Osteocyte (in vitro differentiated cells): ENCODE results near the gene SYT9. TPM values are rescaled to one million over a fixed set of nuclear protein-coding genes. Genes with fewer than 3 reads are reported as not detected.

Experiments
- DNase-seq: peaks from one replicate; pipeline ENCODE4 v3.0.0; 2021; ENCODE audit warnings: mixed read lengths; ENCODE audit not compliant: unreplicated experiment; ENCODE audit errors: extremely low spot score
- H3K27ac Mint-ChIP-seq: one replicate; pipeline ENCODE4 v1.8.0; 2021; ENCODE audit warnings: mild to moderate bottlenecking, mixed read lengths; ENCODE audit not compliant: unreplicated experiment
- H3K27me3 Mint-ChIP-seq: one replicate; pipeline ENCODE4 v1.8.0; 2021; ENCODE audit warnings: mixed read lengths; ENCODE audit not compliant: unreplicated experiment
- H3K36me3 Mint-ChIP-seq: one replicate; pipeline ENCODE4 v1.8.0; 2021; ENCODE audit warnings: mixed read lengths; ENCODE audit not compliant: unreplicated experiment
- H3K4me1 Mint-ChIP-seq: one replicate; pipeline ENCODE4 v1.8.0; 2021; ENCODE audit warnings: mixed read lengths; ENCODE audit not compliant: unreplicated experiment
- H3K4me3 Mint-ChIP-seq: one replicate; pipeline ENCODE4 v1.8.0; 2021; ENCODE audit warnings: mild to moderate bottlenecking, moderate library complexity, mixed read lengths; ENCODE audit not compliant: unreplicated experiment
- H3K9me3 Mint-ChIP-seq: one replicate; pipeline ENCODE4 v1.8.0; 2021; ENCODE audit warnings: mixed read lengths; ENCODE audit not compliant: unreplicated experiment
- CTCF ChIP-seq: fragments of 200-600 bp; sonication (generic); IDR thresholded peaks from 2 replicates; pipeline ENCODE4 v1.5.0; 2021; ENCODE audit warnings: antibody characterized with exemption, mild to moderate bottlenecking, moderate library complexity
- total RNA-seq: library from RNA; stranded (reverse); gene quantifications from 2 replicates; pipeline ENCODE4 v1.2.1, GENCODE V29; 2021

Gene SYT9
- total RNA-seq, 1 donor from 2014 or later, result 0.40 TPM

- Mint-ChIP-seq H3K36me3 (no peaks in the 10 kb centered on the region), H3K9me3 (no peaks in the 10 kb centered on the region), H3K4me1 (no peaks in the 10 kb centered on the region), H3K4me3 (no peak overlapping the region), H3K27me3 (peaks cover 7% of the 10 kb centered on the region), H3K27ac (no peak overlapping the region)
- no peak for TF ChIP-seq CTCF
- no peak for DNase-seq
Observed at GRCh38 chr11:7427733-7428132, 176.0 kb downstream of the SYT9 start.

GRCh38 chr11:7428196-7428595 is 176.5 kb downstream of the SYT9 start:
- H3K4me1 Mint-ChIP-seq, result no peaks in the 10 kb centered on the region
- no peak overlapping the region for H3K4me3 Mint-ChIP-seq
- TF ChIP-seq CTCF, result no peak
- no peaks in the 10 kb centered on the region for H3K9me3 Mint-ChIP-seq
- peaks cover 7% of the 10 kb centered on the region for H3K27me3 Mint-ChIP-seq
- no peak for DNase-seq
- H3K27ac Mint-ChIP-seq, result no peak overlapping the region
- no peaks in the 10 kb centered on the region for H3K36me3 Mint-ChIP-seq

DNA sequence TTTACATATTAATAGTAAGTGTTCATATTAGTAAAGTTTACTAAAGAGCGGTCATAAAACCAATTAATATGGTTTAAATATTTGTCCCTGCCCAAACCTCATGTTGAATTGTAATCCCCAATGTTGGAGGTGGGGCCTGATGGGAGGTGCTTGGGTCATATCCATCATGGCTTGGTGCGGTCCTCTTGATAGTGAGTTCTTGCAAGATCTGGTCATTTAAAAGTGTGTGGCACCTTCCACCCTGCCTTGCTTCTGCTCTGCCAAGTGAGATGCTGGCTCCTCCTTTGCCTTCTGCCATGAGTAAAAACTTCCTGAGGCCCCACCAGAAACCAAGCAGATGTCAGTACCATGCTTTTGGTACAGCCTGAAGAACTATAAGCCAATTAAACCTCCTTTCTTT is 178.8 kb downstream of the SYT9 start:
- Mint-ChIP-seq H3K4me1 (no peaks in the 10 kb centered on the region), H3K27ac (no peak overlapping the region)

GRCh38 chr11:7435176-7435575 is 183.5 kb downstream of the SYT9 start:
- no peaks in the 10 kb centered on the region for H3K4me1 Mint-ChIP-seq
- H3K9me3 Mint-ChIP-seq, result no peaks in the 10 kb centered on the region

More for the DNA sequence above, 178.8 kb downstream of the SYT9 start:
- Mint-ChIP-seq H3K36me3 (no peaks in the 10 kb centered on the region), H3K4me3 (no peak overlapping the region), H3K9me3 (no peaks in the 10 kb centered on the region), H3K27me3 (peaks cover 4% of the 10 kb centered on the region)
- TF ChIP-seq CTCF, result no peak
- DNase-seq, result no peak

DNA sequence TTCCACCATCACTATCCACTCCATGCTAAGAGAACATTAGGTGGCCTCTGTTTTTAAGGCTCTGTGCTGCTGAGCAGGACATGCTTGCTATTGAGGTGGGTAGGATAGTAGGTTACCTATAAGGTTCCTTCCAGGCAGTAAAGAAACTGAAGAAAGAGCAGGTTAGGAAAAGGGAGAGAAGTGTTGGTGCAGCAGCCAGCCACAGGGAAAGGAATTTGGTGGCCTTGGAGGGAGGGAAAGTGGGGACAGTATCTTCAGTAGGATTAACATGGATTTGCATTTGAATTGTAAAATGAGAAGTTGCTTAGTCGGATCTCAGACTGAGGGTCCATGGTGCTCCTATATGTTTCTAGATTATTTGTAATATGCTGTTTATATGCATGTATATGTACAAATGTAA is 184.4 kb downstream of the SYT9 start:
- Mint-ChIP-seq H3K27ac (no peak overlapping the region), H3K36me3 (no peaks in the 10 kb centered on the region)
- no peak for TF ChIP-seq CTCF

More at GRCh38 chr11:7435176-7435575, 183.5 kb downstream of the SYT9 start:
- DNase-seq, result no peak
- no peaks in the 10 kb centered on the region for H3K36me3 Mint-ChIP-seq
- peaks cover 12% of the 10 kb centered on the region for H3K27me3 Mint-ChIP-seq
- no peak for TF ChIP-seq CTCF
- no peak overlapping the region for H3K27ac Mint-ChIP-seq
- no peak overlapping the region for H3K4me3 Mint-ChIP-seq

More for the DNA sequence above, 184.4 kb downstream of the SYT9 start:
- H3K27me3 Mint-ChIP-seq, result peaks cover 12% of the 10 kb centered on the region
- H3K4me1 Mint-ChIP-seq, result no peaks in the 10 kb centered on the region
- H3K4me3 Mint-ChIP-seq, result no peak overlapping the region
- no peak for DNase-seq
- no peaks in the 10 kb centered on the region for H3K9me3 Mint-ChIP-seq
